GM12878 (cell line): ENCODE measurements around the gene LRBA. TPM values are rescaled to one million over a fixed set of nuclear protein-coding genes. Genes with fewer than 3 reads are reported as not detected.

Experiments
- ATAC-seq: fragments of 200-7000 bp; cut with Tn5 transposase; 3 replicates; pipeline ENCODE4 v1.9.1; 2020; ENCODE audit warnings: mild to moderate bottlenecking, moderate library complexity
- BruUV-seq: library from RNA; stranded (reverse); fragments of 400-500 nt; replicated peaks from 2 replicates; lab custom pipeline; 2021; lab: Mats Ljungman, UMichigan
- CTCF ChIA-PET: fragments of 300-600 bp; sonication (Branson Sonifier 250); formaldehyde crosslinking; extraction: SDS; loops from one replicate; lab custom pipeline; 2021; ENCODE audit warnings: inconsistent platforms; lab: Yijun Ruan, JAX
- POLR2A ChIA-PET: fragments of 350-600 bp; formaldehyde crosslinking; extraction: SDS; loops from one replicate; lab custom pipeline; 2021; ENCODE audit warnings: inconsistent platforms; lab: Charles Lee
- RAD21 ChIA-PET: fragments of 300-600 bp; sonication (Branson Sonifier 250); formaldehyde crosslinking; loops from one replicate; lab custom pipeline; 2023; ENCODE audit warnings: antibody characterized with exemption; ENCODE audit not compliant: unreplicated experiment; lab: Charles Lee
- SMC1A ChIA-PET: fragments of 300-600 bp; sonication (Branson Sonifier 250); formaldehyde crosslinking; loops from one replicate; lab custom pipeline; 2023; ENCODE audit not compliant: unreplicated experiment, uncharacterized antibody; lab: Charles Lee
- DNase-seq: peaks from one replicate; pipeline ENCODE4 v3.0.0-alpha.2; 2011; ENCODE audit warnings: low read depth, low spot score
- FAIRE-seq: peaks from 3 replicates; lab custom pipeline; 2011; peaks lifted over from hg19 to GRCh38; lab: Jason Lieb, UNC
- H2AFZ ChIP-seq: 2 replicates; pipeline ENCODE4 v1.6.0; 2011; ENCODE audit warnings: low read depth, low read length, control low read depth; ENCODE audit not compliant: control insufficient read depth
- H3K27ac ChIP-seq: 2 replicates; pipeline ENCODE4 v1.5.1; 2011; ENCODE audit warnings: control low read depth; ENCODE audit not compliant: control insufficient read depth, insufficient read depth
- H3K27me3 ChIP-seq, 2 experiments: replicated peaks in 1 of 2; 2 replicates each; pipeline versions ENCODE4 v1.6.0 to v1.6.1; 2011; ENCODE audit warnings: low read length in 1 of 2; ENCODE audit not compliant: control insufficient read depth in 2 of 2, insufficient read depth in 2 of 2
- H3K36me3 ChIP-seq, 2 experiments: 2 replicates each; pipeline ENCODE4 v1.5.1; 2011; ENCODE audit warnings: low read length in 1 of 2; ENCODE audit not compliant: control insufficient read depth in 2 of 2, insufficient read depth in 2 of 2
- H3K4me1 ChIP-seq: 2 replicates; pipeline ENCODE4 v1.6.1; 2011; ENCODE audit warnings: mild to moderate bottlenecking, low read length, moderate library complexity, mixed read lengths; ENCODE audit not compliant: control insufficient read depth, insufficient read depth
- H3K4me2 ChIP-seq: 2 replicates; pipeline ENCODE4 v1.6.0; 2011; ENCODE audit warnings: control low read depth; ENCODE audit not compliant: control insufficient read depth, insufficient read depth
- H3K4me3 ChIP-seq: fragments of 200-600 bp; sonication (generic); 2 replicates; pipeline ENCODE4 v1.5.1; 2016
- H3K79me2 ChIP-seq: 2 replicates; pipeline ENCODE4 v1.6.0; 2011; ENCODE audit warnings: low read length; ENCODE audit not compliant: control insufficient read depth, insufficient read depth
- H3K9ac ChIP-seq: 2 replicates; pipeline ENCODE4 v1.8.0; 2011; ENCODE audit warnings: low read length, control low read depth, mixed read lengths; ENCODE audit not compliant: control insufficient read depth, insufficient read depth
- H3K9me3 ChIP-seq: replicated peaks from 3 replicates; pipeline ENCODE4 v1.5.1; 2011; ENCODE audit warnings: mild to moderate bottlenecking, low read length; ENCODE audit not compliant: control insufficient read depth, insufficient read depth
- H4K20me1 ChIP-seq: 2 replicates; pipeline ENCODE4 v1.6.0; 2011; ENCODE audit not compliant: control insufficient read depth, insufficient read depth
- HDAC6 ChIP-seq: fragments of 200-600 bp; sonication (generic); IDR thresholded peaks from one replicate; pipeline ENCODE4 v1.8.0; 2017; ENCODE audit warnings: antibody characterized with exemption; ENCODE audit not compliant: unreplicated experiment
- IRF4 ChIP-seq: IDR thresholded peaks from 2 replicates; pipeline ENCODE4 v1.6.1; 2011; ENCODE audit warnings: low read depth, low read length
- PBX3 ChIP-seq: IDR thresholded peaks from 2 replicates; pipeline ENCODE4 v1.6.1; 2011; ENCODE audit warnings: mild to moderate bottlenecking, low read depth, low read length, moderate library complexity; ENCODE audit not compliant: insufficient replicate concordance
- RFX5 ChIP-seq: IDR thresholded peaks from 2 replicates; pipeline ENCODE4 v1.6.1; 2011; ENCODE audit warnings: low read depth, low read length, improper control_type of control experiment
- SP1 ChIP-seq: IDR thresholded peaks from one replicate; pipeline ENCODE4 v1.6.1; 2011; ENCODE audit warnings: low read depth, low read length
- ZNF274 ChIP-seq: IDR thresholded peaks from one replicate; pipeline ENCODE4 v1.8.0; 2011; ENCODE audit not compliant: insufficient read length, insufficient read depth
- WGBS: methylation state at CpG from one replicate; pipeline ENCODE4 v1.1.6; 2016; ENCODE audit warnings: low lambda C conversion rate; ENCODE audit not compliant: insufficient replicate concordance, insufficient coverage; ENCODE audit errors: missing lambda C conversion rate; 5-methylcytosine and 5-hydroxymethylcytosine counted together
- in situ Hi-C: fragments of 300-500 bp; cut with MboI; formaldehyde crosslinking; loops from 9 replicates; pipeline ENCODE4 v1.14.3; 2018; ENCODE audit warnings: mixed read lengths
- intact Hi-C: fragments of 100-400 bp; cut with micrococcal nuclease; formaldehyde crosslinking; loops from one replicate; pipeline ENCODE4 v1.14.2; 2022; ENCODE audit not compliant: unreplicated experiment
- polyA plus RNA-seq, 11 experiments: library from polyadenylated mRNA; depleted of rRNA in 4 of 11; unstranded in 6 of 11; stranded (reverse) in 5 of 11; fragments of >200 nt; fragmentation: Nextera tagmentation in 4 of 11; fragmentation: Illumina TruSeq in 1 of 11; extraction: Ambion mirVana in 4 of 11; extraction: Trizol in 1 of 11; gene quantifications; 1 replicate in 1 of 11; 2 replicates in 10 of 11; pipeline versions ENCODE4 v1.2.1 to v1.2.3, GENCODE V29; 2011 to 2016; ENCODE audit warnings: inconsistent platforms in 2 of 11, missing spikeins in 2 of 11, low read depth in 1 of 11
- total RNA-seq, 4 experiments: library from RNA; depleted of rRNA in 3 of 4; stranded (reverse); fragments of >200 nt in 3 of 4; fragmentation: Illumina TruSeq in 1 of 4; extraction: Trizol in 1 of 4; gene quantifications; 2 replicates each; pipeline versions ENCODE4 v1.2.1 to v1.2.3, GENCODE V29; 2013 to 2021

The LRBA gene
- total and polyA plus RNA-seq, 10 of the 15 experiments (the other 5 are each of a cell fraction or from before 2014, with no cell fraction given), result 20.3 to 93.4 (median 55.0) TPM

GRCh38 chr4:151039733-151040132, 24.6 kb upstream of the LRBA start (continued):
- TF ChIP-seq PBX3, result no peak
- no peak for TF ChIP-seq RFX5

- no TSS peak for BruUV-seq
- Histone ChIP-seq H3K9ac (no peak overlapping the region), H3K79me2 (no peaks in the 10 kb centered on the region), H3K4me1 (no peaks in the 10 kb centered on the region), H3K9me3 (no peaks in the 10 kb centered on the region), H3K27ac (no peak overlapping the region), H4K20me1 (no peaks in the 10 kb centered on the region), H2AFZ (no peak overlapping the region), H3K27me3 (no peaks in the 10 kb centered on the region), H3K36me3 (no peaks in the 10 kb centered on the region), H3K4me2 (no peak overlapping the region), H3K4me3 (no peak overlapping the region)
- SMC1A ChIA-PET, result interaction anchor here (0.6 to 1.0 kb wide), 2 partner anchors 14 to 88 kb away, joined by 3 read pairs; no protein-coding TSS in a partner anchor
- in situ Hi-C loops, result no loop called here
- TF ChIP-seq SP1, result no peak
- no peak for TF ChIP-seq ZNF274
- TF ChIP-seq IRF4, result no peak
- no peak for TF ChIP-seq HDAC6
- no peak for FAIRE-seq
- CTCF ChIA-PET, result no interaction called here
- ATAC-seq, result no peak
- POLR2A ChIA-PET, result no interaction called here
- WGBS, result 69% methylated on average over 9 of the region's 9 CpGs
- DNase-seq, result no peak
- intact Hi-C loops, result no loop called here
- RAD21 ChIA-PET, result no interaction called here
Observed at GRCh38 chr4:151038452-151039157, 23.5 kb upstream of the LRBA start.
